Common myeloid progenitor, CD34-positive (primary cell): Measurements from ENCODE around the gene MATK.

ENCODE experiments used
- CTCF ChIA-PET: fragments of 350-600 bp; sonication (Branson Sonifier 250); formaldehyde crosslinking; loops from one replicate; lab custom pipeline; 2021; ENCODE audit warnings: antibody characterized with exemption; lab: Charles Lee
- POLR2A ChIA-PET: fragments of 350-600 bp; sonication (Branson Sonifier 250); formaldehyde crosslinking; loops from one replicate; lab custom pipeline; 2021; ENCODE audit warnings: antibody characterized with exemption; lab: Charles Lee
- DNase-seq, 3 donors: peaks; one replicate each; pipeline versions ENCODE4 v3.0.0 to v3.0.0-alpha.2; 2013
- H3K27ac ChIP-seq, 2 experiments: 1 replicate in 1 of 2; 2 replicates in 1 of 2; pipeline ENCODE4 v1.7.0; 2013; ENCODE audit warnings: inconsistent platforms in 2 of 2, low read length in 2 of 2, mild to moderate bottlenecking in 2 of 2, low read depth in 1 of 2, moderate library complexity in 1 of 2; ENCODE audit not compliant: severe bottlenecking in 2 of 2, insufficient read depth in 1 of 2, poor library complexity in 1 of 2
- H3K27me3 ChIP-seq, 5 experiments: replicated peaks in 2 of 5; 1 replicate in 3 of 5; 2 replicates in 2 of 5; pipeline versions ENCODE4 v1.6.1 to v1.7.0; 2013; ENCODE audit warnings: low read length in 4 of 5, mild to moderate bottlenecking in 2 of 5, moderate library complexity in 2 of 5, inconsistent platforms in 1 of 5; ENCODE audit not compliant: insufficient read depth in 5 of 5, control insufficient read depth in 4 of 5
- H3K36me3 ChIP-seq, 4 experiments: 1 replicate in 2 of 4; 2 replicates in 2 of 4; pipeline versions ENCODE4 v1.6.1 to v1.7.0; 2013; ENCODE audit warnings: low read length in 3 of 4, control low read depth in 1 of 4, mild to moderate bottlenecking in 1 of 4; ENCODE audit not compliant: control insufficient read depth in 4 of 4, insufficient read depth in 4 of 4
- H3K4me1 ChIP-seq, 4 experiments: 1 replicate in 3 of 4; 2 replicates in 1 of 4; pipeline versions ENCODE4 v1.6.1 to v1.7.1; 2013; ENCODE audit warnings: low read length in 3 of 4, mild to moderate bottlenecking in 3 of 4, control low read depth in 1 of 4, inconsistent platforms in 1 of 4, moderate library complexity in 1 of 4; ENCODE audit not compliant: control insufficient read depth in 4 of 4, insufficient read depth in 4 of 4; ENCODE audit errors: control extremely low read depth in 1 of 4
- H3K4me3 ChIP-seq, 7 experiments: 1 replicate in 4 of 7; 2 replicates in 3 of 7; pipeline versions ENCODE4 v1.5.1 to v1.7.0; 2013; ENCODE audit warnings: mild to moderate bottlenecking in 7 of 7, low read length in 6 of 7, moderate library complexity in 6 of 7, inconsistent platforms in 2 of 7, low read depth in 2 of 7, control low read depth in 1 of 7; ENCODE audit not compliant: insufficient read depth in 4 of 7, control insufficient read depth in 1 of 7; ENCODE audit errors: extremely low read depth in 1 of 7
- H3K9me3 ChIP-seq, 5 experiments: 1 replicate in 4 of 5; 2 replicates in 1 of 5; pipeline versions ENCODE4 v1.6.1 to v1.7.1; 2013; ENCODE audit warnings: low read length in 4 of 5, mild to moderate bottlenecking in 2 of 5, inconsistent platforms in 1 of 5, low read depth in 1 of 5, moderate library complexity in 1 of 5; ENCODE audit not compliant: control insufficient read depth in 4 of 5, insufficient read depth in 2 of 5; ENCODE audit errors: control extremely low read depth in 1 of 5
- WGBS: methylation state at CpG from one replicate; pipeline ENCODE4 v1.1.5; 2013; ENCODE audit not compliant: insufficient coverage; 5-methylcytosine and 5-hydroxymethylcytosine counted together

Gene MATK

DNA sequence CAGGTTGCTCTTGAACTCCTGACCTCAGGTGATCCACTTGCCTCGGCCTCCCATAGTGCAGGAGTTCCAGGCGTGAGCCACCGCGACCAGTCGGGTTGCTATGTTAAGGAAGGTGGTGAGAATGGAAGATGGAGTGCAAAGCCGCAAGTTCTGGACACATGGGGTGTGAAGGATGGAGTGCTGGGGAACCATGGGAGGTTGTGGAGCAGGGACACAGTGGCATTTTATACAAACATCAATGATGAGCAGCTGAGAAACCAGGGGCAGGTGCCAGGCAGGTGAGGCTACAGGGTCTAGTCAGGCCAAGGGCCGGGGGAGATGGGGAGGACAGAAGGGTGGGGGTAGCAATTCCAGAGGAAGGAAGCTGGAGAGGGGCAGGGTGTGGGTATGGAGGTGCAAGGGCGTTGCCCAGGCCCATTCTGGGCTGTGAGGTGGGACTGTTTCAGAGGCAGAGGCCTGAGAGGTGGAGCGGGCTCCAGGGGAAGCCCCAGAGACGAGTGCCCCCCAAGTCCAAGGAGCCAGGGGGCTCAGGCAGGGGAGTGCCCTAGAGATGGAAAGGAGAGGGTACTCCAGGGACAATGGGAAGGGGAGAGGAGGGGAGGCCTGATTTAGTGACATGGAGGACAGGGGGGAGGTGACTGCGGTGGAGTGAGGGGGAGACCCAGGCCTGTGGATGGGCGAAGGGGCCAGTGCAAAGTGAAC lies 12.2 kb downstream of the MATK start:
- ChIA-PET POLR2A (no interaction called here), CTCF (interaction anchor here (0.7 to 1.3 kb wide), 4 partner anchors 10 to 48 kb away, joined by 3 to 6 read pairs (median 4); partner anchors contain the start of gene MRPL54)
- Histone ChIP-seq H3K4me3 (no peak overlapping the region), H3K27me3 (no peaks in the 10 kb centered on the region), H3K27ac (no peak overlapping the region), H3K4me1 (no peaks in the 10 kb centered on the region), H3K36me3 (peaks cover 0 to 20% (median 9%) of the 10 kb centered on the region in 4 experiments), H3K9me3 (no peaks in the 10 kb centered on the region)
- WGBS: 97% methylated on average over 9 of the region's 12 CpGs
- no peak for DNase-seq

DNA sequence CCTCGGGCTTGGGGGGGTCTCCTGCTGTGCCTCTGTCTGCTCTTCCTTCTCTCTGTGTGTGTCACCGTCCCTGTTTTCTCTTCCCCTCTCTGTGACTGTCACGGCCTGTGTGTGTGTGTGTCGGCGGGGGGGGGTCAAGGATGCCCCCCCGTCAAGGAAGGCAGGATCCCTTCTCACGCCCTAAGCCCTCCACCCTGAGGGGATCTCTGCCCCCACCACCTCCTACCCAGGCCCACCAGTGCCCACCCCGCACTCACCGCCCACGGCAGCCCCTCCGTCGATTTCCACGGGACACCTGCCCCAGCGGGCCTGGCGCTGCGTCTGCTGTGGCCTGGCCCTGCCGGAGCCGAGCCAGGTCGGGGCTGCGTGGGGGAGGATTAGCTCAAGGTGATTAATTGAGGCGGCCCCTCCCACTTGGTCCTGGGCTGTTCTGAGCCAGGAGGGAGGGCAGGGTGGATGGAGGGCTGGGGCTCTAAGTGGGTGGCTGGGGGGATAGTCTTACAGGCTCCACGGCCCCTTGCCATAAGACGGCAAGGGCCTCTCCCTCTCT lies 14.2 kb downstream of the MATK start, which contains the start of gene RAX2:
TSS of gene RAX2 (minus strand) at position 323 of the 550 bp plus-strand sequence. CDS start 486 bp downstream, outside the sequence.
- H3K4me1 ChIP-seq: no peaks in the 10 kb centered on the region
- H3K9me3 ChIP-seq: no peaks in the 10 kb centered on the region
- peaks cover 0 to 20% (median 14%) of the 10 kb centered on the region in 4 experiments for H3K36me3 ChIP-seq
- ChIA-PET CTCF (interaction anchor here (1.5 kb wide), 2 partner anchors 8 to 10 kb away, joined by 4 to 5 read pairs; partner anchors contain the start of genes APBA3 and MRPL54), POLR2A (no interaction called here)
- no peak within 1 kb of the TSS for H3K4me3 ChIP-seq
- no peak within 1 kb of the TSS for H3K27ac ChIP-seq
- H3K27me3 ChIP-seq: no peaks in the 10 kb centered on the region
- 79% methylated on average over 16 of the region's 23 CpGs for WGBS
- no peak for DNase-seq

DNA sequence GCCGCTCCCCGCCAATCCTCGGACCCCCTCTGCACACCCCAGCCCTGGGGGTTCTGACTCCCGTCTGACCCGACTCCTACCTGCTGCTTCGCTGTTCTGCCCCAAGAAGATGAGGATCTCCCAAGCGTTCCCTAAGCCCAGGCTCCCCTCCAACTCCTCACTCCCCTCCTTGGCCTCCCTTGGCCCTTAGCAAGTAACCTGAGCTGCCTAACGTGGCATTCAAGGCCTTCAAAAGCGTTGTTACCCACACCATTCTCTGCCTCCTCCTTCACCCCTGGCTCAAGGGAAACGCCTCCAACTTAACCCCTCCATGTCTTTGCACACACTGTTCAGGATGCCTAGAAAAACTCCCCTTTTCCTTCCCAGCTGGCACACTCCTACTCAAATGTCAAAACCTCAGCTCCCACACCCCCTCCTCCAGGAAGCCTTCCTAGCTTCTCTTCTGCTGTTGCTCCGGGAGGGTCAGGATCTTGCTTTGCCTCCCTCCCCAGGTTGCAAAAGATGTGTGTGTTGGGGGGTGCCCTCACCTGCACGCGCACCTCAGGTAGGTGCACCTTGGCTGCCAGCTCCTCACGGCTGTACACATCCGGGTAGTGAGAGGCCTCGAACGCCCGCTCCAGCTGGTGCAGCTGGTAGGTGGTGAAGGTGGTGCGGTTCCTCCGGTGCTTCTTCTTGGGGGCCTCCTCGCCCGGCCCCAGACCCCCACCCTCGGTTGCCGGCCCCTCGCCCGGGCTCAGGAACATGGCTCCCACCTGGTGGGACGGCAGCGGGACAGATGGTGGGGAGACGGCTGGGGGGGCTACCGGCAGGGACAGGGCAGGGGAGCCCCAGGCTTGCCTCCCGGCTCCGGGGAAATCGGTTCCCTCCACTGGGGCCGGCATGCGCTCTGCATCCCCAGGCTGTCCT lies 14.9 kb downstream of the MATK start:
- POLR2A ChIA-PET: interaction anchor here (0.9 kb wide), 1 partner anchor 8 kb away, joined by 4 read pairs; the partner anchor contains the start of gene MRPL54
- 94% methylated on average over 16 of the region's 35 CpGs for WGBS
- Histone ChIP-seq H3K36me3 (peaks cover 0 to 25% (median 20%) of the 10 kb centered on the region in 4 experiments), H3K9me3 (no peaks in the 10 kb centered on the region), H3K4me3 (no peak overlapping the region), H3K27me3 (no peaks in the 10 kb centered on the region), H3K4me1 (no peaks in the 10 kb centered on the region), H3K27ac (no peak overlapping the region)
- DNase-seq: no peak
- CTCF ChIA-PET: interaction anchor here (1.5 to 2.0 kb wide), 2 partner anchors 9 kb away, joined by 4 to 5 read pairs; partner anchors contain the start of genes APBA3 and MRPL54

DNA sequence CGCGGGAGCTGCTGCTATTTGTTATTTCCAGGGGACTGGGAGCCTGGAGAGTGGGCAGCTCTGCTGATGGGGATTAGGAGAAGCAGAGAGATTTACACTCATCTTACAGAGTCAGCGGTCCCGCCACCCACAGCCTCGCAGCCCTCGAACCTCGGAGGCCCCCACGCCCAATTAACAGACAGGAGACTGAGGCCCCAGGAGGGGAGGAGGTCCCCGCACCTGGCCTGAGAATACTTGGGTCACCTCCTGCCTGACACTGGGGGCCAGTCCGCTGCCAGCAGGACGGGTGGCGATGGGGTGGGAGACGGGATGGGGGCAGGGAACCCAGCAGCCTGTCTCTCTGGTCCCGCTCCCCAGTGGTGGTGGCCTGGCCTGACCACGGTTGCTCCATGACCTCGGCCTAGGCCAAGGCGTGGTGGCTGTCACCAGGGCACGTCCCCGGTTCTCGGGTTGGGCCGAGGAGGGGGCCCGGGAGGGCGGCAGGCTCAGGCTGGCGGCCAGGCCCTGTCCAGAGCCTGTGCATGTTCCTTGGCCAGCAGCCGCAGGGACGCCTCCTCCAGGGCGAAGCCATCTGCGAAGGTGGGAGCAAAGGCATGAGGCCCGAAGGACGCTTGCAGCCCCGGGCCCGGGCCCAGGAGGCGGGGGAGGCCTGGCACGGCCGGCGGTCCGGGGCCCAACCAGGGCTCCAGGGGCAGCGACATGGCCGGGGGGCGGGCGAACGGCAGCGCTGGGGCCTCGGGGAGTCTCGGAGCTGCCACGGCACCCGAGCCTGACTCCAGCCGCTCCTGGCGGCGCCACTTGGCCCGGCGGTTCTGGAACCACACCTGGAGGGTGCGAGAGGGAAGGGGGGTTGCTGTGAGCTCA lies 15.8 kb downstream of the MATK start:
- no peaks in the 10 kb centered on the region for H3K9me3 ChIP-seq
- no peak overlapping the region for H3K4me3 ChIP-seq
- H3K4me1 ChIP-seq: no peaks in the 10 kb centered on the region
- no peak for DNase-seq
- CTCF ChIA-PET: interaction anchor here (2.0 kb wide), 1 partner anchor 9 kb away, joined by 5 read pairs; no protein-coding TSS in a partner anchor
- H3K27me3 ChIP-seq: no peaks in the 10 kb centered on the region
- 97% methylated on average over 49 of the region's 53 CpGs for WGBS
- no peak overlapping the region for H3K27ac ChIP-seq
- peaks cover 0 to 27% (median 22%) of the 10 kb centered on the region in 4 experiments for H3K36me3 ChIP-seq
- POLR2A ChIA-PET: interaction anchor here (0.9 kb wide), 1 partner anchor 8 kb away, joined by 4 read pairs; the partner anchor contains the start of gene MRPL54

DNA sequence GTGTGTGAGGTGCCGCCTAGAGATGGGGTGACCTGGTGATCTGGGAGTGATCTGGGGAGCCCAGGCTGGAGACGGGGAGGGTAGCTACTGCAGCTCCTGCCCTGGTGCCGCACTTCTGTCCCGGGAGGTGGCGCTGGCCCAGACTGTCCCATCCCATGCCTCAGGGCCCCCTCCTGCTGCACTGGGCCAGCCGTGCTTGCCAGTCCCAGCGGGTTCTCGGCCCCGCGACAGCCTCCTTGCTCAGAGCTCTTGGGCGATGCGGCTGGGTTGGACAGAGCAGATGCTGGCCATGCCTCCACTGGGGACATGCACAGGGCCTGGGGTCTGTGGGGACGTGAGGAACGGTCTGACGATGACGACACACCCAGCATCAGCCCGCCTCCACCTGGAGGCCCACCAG lies 16.7 kb downstream of the MATK start:
- CTCF ChIA-PET: interaction anchor here (2.0 kb wide), 1 partner anchor 10 kb away, joined by 5 read pairs; no protein-coding TSS in a partner anchor
- peaks cover 0 to 31% (median 26%) of the 10 kb centered on the region in 4 experiments for H3K36me3 ChIP-seq
- POLR2A ChIA-PET: no interaction called here
- H3K27ac ChIP-seq: no peak overlapping the region
- 95% methylated on average over 17 of the region's 17 CpGs for WGBS
- no peaks in the 10 kb centered on the region for H3K4me1 ChIP-seq
- no peak overlapping the region for H3K4me3 ChIP-seq
- no peaks in the 10 kb centered on the region for H3K27me3 ChIP-seq
- DNase-seq: no peak
- no peaks in the 10 kb centered on the region for H3K9me3 ChIP-seq

DNA sequence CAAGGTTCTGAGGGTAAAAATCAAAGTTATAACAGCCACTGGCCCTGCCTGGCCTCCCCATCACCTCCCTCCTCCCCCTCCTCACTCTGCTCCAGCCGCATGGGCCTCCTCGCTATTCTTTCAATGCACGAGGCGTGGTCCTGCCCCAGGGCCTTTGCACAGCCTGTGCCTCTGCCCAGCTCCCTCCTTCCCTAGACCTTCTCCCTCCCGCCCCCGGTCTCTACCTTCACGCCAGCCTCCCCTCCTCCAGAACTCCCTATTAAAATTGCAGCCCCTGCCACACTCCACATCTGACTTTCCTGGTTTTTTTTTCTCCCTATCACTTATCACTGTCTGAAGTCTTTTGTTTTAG lies 17.5 kb downstream of the MATK start:
- Histone ChIP-seq H3K27ac (no peak overlapping the region), H3K27me3 (no peaks in the 10 kb centered on the region), H3K9me3 (no peaks in the 10 kb centered on the region), H3K4me1 (no peaks in the 10 kb centered on the region), H3K4me3 (no peak overlapping the region), H3K36me3 (peaks cover 0 to 31% (median 26%) of the 10 kb centered on the region in 4 experiments)
- DNase-seq: no peak
- 84% methylated on average over 6 of the region's 7 CpGs for WGBS
- POLR2A ChIA-PET: no interaction called here
- CTCF ChIA-PET: no interaction called here
